GM19455 (cell line): Measurements from ENCODE around the gene SLC1A7.

Experiments used
- ATAC-seq: cut with Tn5 transposase; IDR thresholded peaks from one replicate; pipeline ENCODE4 v1.9.1; 2021; ENCODE audit not compliant: unreplicated experiment

Gene SLC1A7

DNA sequence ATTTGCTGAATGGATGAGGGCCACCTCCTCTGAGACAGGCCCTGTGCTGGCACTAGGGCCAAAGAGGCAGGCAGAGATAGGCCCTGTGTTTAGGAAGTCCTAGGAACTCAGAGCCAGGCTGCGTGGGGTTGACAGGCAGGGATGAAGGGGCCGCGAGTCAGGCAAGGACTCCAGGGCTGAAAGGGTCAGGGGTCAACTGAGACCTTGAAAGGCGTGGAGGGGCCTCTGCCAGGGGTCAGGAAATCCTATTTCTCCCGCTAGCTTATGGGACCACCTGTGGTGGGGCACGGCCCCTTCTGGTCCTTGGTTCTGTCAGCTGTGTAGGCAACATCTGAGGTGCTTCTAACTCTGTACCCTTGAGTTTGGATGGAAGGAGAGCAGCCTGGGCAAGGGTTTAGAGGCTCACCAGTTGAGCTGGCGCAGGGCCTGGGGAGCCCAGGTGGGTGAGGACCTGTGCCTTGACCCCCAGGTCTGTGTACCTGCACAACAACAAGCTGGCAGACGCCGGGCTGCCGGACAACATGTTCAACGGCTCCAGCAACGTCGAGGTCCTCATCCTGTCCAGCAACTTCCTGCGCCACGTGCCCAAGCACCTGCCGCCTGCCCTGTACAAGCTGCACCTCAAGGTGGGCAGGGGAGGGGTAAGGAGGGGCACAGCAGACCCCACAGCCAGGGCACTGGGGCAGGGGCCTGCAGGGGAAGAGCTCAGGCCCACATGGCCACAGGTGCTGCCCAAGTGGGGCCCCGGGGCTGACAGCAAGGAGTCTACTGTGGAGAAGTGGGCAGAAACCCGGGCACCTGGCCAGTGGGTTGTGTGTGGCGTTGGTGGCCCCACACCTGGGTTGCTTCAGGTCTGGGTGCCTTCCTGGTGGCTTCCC lies 65.5 kb downstream of the SLC1A7 start:
- no peak for ATAC-seq

DNA sequence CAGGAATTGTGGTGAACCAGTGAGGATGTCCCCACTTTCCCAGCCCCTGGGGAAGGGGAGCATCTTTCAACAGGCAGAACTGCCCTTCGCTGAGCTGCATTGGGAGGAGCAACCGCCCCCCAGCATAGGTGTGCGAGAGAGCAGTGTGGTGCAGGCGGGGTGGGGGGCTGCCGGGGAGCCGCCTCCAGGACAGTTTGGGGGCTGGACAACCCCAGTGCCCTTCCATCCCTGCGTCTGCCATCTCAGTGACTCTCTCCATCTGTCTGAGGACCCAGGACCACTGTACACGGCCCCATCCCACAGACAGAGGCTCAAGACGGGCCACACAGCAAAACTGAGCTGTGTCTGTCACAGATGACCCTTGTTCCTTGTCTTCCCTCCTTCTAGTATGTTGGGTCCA lies 66.3 kb downstream of the SLC1A7 start:
- ATAC-seq: no peak

DNA sequence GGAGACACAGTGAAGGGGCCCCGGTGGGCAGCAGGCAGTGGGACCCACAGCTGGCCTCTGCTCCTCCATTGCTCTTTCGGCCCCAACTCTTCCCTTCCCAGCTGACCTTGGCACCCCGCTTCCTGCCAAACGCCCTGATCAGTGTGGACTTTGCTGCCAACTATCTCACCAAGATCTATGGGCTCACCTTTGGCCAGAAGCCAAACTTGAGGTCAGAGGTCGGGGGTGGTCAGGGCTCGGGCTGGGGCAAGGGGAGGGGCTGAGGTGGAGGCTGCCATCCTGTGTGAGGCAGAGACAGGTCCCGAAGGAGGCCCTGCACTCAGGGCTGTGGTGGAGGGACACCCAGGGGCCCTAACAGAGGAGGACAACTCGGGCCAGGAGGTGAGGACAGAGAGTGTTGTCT lies 66.7 kb downstream of the SLC1A7 start:
- ATAC-seq: no peak

DNA sequence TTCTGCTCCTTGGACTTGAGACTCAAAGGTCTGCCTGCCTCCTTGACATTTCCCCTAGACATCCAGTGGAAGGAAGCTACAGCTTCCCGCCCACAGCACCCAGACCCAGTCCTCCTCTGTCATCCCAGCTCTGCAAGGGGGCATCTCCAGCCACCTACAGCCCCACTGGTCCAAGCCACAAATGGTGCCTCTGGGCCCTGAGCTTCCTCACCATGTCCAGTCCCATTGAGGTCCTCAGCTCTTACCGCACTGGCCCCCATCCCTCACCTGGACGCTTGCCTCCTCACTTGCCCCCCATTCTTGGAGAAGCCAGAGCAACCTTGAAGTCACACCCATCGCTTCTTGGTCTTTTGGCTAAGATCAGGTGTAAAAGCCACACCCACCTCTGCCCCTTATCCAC lies 67.2 kb downstream of the SLC1A7 start:
- no peak for ATAC-seq

DNA sequence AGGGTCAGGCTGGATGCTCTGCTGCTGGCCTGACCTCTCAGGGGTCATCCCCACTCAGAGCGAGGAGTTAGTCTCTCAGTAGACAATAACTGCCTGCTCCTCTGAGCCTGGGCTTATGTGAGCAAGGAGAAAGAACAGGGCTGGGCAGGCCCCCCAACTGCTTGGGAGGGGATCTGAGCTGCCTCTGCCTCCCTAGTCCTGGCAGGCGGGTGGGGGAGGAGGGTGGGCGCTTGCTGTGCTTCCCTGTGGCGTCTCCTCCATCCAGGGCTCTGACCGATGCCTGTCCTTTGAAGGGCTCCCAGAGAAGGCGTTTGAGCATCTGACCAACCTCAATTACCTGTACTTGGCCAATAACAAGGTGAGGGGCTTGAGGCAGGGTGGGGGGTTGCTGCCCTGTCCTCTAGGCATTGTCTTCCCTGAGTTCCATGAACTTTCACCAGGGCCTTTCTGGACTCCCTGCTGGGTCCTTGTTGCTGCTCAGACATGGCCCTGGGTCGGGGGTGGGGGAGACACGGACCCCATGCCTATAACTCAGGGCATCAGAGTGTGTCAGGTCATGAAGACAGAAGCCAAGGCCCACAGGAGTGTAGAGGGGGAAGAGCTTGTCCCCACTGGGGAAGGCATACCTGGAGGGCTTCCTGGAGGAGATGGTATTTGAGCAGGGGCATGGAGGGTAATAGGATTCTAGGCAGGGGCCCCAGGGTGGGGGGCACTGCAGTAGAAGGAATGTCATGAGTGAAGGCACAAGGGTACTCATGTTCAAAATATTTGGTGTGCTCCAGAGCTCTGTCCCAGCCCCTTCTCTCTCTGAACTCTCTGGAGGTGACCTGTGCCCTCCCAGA lies 67.9 kb downstream of the SLC1A7 start:
- ATAC-seq: no peak

DNA sequence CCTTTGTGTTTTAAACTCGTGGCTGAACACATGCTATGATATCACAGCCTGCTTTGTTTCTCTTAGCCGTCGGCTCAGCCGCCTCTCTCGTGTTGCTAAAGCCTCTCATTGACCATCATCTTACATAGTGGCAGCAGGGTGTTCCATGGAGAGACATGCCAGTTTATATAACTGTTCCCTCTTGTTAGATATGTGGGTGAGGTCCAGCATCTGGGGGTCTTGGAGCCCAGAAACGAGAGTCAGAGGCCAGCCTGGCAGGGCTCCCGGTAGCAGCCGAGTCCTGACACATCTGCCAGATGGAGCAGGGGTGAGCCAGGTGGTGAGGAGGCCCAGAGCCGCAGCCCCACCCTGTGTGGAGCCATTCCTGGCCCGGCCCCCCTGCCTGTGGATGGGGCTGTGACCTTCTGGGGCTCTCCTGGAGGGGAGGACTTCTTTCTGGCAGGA lies 68.5 kb downstream of the SLC1A7 start:
- ATAC-seq: no peak

DNA sequence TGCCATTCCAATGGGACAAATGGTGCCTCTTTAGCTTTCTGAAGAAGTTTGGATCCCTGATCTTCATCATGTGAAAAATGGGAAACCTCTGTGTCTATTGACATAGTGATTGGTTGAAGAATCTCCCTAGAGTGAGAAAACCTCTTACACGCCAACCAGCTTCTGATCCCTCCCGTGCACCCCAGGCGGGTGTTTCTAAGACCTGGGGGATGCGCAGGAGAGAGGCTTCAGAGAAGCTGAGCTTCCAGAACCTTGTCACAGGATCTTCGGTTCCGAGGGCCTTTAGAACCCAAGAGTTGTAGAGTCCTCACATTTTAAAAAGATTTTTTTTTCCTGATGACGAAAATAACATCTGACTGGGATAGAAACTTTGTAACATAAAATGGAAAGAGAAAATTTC lies 69.2 kb downstream of the SLC1A7 start:
- no peak for ATAC-seq

DNA sequence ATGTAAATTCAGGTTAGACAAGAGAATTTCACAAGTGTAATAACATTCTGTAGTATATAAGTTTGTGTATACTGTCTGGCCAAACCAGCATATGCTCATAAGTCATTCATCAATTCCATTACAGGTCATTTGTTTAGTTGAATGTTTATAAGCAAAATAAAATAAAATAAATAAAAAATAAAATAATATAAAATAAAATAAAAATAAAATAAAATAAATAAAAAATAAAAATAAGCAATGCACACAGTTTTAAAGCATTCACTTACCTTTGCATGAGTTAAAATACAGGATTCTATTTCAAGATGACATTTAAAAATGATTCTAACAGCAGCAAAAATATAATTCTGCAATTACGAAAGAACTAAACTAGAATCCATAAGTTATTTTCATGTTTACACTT lies 70.5 kb downstream of the SLC1A7 start:
- no peak for ATAC-seq

DNA sequence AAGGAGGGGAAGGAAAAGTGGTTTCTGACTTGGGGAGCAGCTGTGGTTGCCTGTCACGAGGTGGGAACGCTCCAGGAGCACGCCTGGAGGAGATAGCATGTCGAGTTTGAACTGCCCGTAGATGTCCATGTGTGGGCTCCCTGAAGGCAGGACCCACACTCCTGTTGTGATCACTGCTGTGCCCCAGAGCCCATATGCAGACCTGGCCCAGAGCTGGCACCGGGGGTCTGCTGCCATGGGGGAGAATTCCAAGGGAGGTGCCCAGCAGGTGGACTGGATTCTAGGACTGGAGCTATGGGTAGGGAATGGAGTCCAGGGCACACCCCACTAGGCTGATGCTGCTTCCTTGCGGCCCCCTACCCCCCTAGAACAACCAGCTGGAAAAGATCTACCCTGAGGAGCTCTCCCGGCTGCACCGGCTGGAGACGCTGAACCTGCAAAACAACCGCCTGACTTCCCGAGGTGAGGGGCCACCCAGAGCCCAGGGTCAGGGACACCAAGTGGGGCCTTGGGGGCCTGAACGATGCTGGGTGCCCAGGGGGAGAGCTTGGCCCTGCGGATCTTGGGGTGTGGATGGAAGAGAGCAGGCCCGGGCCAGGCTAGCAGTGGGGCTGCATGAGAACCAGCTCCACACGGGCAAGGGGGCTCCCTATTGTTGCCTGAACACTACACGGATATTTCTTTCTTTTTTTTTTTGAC lies 71.1 kb downstream of the SLC1A7 start:
- no peak for ATAC-seq

DNA sequence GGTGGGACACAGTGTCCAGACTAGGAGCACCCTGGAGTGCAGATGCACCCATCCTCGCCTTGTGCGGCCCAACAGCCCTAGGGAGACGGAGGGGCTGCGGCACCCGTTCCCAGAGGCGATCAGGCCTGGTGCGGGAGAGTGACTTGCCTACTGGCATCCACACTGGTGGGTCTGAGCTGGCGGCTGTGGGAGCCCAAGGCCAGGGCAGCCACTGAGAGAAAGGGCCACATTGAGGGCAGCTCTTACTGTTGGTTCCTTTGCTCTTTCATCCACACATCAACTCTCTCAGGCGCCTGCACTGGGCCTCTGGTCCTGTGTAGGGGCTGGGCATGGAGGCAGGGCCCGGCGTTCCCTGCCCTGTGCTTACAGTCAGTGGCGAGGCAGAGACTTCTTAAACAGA lies 71.8 kb downstream of the SLC1A7 start:
- ATAC-seq: no peak

DNA sequence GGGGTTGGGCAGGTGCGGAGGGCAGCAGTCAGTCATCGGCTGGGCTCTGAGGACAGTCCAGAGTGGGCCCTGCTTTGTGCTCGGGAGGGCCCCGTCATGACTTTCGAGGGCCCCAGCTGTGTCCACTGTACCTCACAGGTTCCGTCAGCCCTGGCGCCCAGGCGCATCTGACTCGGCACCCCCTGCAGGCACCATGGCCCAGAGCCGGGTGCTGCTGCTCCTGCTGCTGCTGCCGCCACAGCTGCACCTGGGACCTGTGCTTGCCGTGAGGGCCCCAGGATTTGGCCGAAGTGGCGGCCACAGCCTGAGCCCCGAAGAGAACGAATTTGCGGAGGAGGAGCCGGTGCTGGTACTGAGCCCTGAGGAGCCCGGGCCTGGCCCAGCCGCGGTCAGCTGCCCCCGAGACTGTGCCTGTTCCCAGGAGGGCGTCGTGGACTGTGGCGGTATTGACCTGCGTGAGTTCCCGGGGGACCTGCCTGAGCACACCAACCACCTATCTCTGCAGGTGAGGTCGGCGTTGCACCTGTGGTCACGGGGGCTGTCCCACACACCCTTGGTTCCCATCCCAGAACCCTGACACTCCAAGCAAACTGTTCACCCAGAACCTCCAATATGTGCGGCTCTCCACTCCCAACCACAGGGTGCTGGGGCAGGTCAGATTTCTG lies 72.6 kb downstream of the SLC1A7 start:
- ATAC-seq: no peak

DNA sequence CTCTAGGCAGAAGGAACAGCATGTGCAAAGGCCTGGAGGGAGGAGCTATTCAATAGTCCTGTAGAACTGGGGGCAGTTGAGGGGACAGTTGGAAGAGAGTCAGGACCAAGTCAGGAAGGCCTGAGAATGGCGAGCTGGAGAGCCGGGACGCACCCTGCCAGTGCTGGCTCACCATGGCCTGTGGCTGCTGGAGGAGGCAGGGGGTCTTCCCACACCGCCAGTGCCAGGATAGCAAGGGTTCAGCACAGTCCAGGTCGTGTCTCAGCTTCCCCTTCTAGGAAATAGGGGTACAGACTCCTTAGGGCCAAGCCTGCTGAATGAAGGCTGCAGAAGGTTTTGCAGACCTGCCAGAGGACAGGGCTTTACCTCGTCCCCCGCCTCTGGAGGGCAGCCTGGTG lies 73.2 kb downstream of the SLC1A7 start:
- ATAC-seq: no peak

DNA sequence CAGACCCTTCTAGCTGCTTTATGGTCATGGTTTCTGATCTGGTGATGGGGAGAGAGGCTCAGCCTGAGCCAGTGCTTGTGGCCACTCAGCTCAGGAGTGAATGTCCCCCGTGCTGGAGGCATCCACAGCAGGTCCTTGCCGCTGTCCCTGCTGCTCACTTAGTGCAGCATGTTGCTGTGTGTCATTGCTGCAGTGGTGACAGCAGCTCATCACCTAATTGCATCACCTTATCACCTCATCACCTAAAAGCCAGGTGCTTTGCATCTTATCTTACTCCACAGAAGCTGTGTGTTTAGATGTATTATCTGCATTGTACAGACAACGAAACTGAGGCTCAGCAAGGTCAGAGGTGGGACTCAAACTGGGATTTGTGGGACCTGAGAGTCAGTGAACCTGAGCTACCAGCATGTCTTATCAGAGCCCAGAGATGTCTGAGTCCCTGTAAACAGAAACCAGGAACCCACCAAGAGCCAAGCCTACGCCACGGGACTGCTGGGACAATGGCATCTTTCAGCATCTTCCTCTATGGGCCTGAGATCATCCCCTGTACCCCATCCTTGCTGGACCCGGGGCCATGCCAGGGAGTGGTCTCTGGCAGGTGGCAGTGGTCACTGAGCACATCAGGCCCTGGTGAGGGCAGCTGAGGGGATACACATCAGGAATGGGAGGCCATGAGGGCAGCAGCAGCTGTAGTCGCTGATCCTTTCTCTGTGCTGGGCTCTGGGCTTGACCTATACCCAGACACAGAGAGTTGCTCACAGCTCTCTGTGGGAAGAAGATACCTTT lies 73.9 kb downstream of the SLC1A7 start:
- ATAC-seq: no peak

DNA sequence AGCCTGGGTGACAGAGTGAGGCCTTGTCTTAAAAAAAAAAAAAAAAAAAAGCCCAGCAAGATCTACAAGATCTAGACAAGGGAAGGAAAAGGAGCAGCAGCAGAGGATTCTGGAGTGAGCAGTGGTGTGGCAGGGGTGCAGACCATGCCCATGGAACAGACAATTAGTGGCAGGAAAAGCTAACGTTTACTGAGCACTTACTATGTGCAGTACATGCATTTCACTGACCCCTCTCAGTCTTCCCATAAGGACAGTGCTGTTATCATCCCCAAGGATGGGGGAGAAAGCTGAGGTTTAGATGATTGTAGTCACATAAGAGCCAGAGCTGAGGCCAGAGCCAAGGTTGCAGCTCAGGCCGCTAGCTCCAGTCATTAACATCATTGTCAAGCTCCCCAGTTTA lies 74.6 kb downstream of the SLC1A7 start:
- ATAC-seq: no peak

DNA sequence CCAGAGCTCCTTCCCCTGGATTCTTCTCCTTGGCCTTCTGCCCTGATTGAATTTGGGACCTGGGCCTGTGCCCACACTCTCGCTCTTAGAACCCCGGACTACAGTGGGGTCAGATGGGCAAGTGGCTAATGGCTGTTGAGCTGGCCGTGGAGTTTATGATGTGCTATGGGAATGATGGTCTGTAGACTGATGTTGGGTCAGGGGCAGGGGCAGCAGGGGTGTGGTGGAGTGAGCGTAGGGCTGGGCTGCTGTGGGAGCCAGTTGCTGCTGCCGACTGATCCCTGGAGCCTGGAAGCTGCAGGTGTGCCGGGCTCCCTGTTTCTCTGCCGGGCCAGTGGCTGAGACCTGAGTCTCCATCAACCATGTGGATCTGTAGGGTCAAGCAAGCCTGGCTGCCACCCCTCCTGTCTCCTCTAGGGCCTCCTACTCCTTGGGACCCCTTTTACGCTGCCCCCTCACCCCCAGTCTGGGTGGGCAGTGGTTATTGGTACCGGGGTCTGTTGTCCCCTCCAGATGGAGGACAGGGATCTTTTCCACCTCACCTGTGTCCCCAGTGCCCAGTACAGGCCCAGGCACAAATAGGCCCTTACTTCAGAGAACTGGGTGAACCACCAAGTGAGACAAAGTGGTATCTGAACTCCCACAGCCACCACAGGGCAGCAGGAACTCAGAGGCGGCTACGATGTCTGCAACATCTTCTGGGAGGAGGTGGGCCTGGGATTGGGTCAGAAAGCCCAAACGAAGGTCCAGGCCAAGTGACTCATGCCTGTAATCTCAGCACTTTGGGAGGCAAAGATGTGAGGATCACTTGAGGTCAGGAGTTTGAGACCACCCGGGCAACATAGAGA lies 75.3 kb downstream of the SLC1A7 start:
- ATAC-seq: no peak

DNA sequence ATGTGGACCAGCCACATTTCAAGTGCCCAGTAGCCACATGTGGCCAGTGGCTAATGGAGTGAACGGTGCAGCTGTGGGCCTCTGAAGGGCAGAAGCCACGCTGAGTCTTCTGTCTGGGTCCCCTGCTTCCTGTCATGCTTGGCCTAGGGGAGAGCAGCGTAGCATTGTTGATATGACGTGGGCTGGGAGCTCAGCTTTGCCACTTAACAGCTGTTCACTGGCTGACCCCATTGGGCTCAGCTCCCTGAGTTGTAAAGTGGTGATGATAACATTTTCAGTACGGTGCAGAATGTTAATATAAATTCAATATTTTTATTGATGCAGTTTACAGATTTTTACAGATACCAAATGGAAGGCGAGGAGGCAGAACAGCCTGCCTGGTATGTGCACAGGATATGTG lies 76.0 kb downstream of the SLC1A7 start:
- ATAC-seq: no peak

DNA sequence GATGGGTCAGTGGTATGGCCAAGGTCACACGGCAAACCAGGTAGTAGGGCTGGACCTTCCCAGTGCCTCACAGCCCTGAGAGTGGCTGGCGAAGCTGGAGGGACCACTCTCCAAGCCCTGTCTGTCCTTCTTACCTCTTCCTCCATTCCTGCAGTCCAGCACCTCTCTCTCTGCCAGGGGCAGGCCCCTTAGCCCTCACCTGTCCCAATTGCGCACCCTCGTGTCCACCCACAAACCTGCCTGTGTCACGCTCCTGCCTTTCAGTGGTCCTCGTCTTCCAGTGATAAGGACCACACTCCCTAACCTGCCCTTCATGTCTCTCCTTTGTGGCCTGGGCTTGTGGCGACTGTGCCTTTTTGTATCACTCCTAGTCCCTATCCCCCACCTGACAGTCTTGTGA lies 77.0 kb downstream of the SLC1A7 start:
- no peak for ATAC-seq

DNA sequence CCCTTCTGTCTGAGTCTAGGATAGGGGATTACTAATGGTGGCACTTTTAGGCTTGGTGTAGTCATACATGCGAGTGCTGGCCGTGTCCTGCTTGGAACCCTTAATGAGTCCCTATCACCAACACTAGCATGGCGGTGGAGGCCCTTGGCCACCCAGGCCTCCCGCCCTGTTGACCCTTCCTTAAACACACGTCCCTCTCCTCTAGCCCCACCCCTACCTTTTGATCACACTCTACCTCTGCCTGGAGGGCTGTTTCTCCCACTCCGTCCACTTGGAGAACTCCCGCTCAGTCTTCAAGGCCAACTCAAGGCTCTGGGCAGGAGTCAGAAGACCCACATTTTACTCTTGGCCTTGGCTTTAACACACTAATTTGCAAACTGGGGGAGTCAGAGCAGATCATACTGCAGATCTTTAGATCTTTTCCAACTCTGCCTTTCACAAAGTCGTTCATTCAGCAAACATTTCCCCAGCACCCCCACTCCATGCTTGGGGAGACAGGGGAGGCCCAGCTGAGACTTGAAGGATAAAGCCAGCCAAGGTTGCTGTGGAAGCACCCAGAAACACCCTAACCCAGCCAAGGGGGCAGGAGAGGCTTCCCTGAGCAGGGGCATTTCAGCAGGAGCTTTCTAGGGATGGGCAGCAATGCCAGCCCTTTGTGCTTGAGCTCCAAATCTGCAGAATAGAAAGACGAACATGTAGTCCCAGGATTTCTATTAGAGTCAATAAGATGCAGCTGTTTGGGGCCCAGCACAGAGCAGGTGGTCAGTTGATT lies 78.5 kb downstream of the SLC1A7 start:
- no peak for ATAC-seq
